ENCODE data around the gene CCDC88C. TPM values are rescaled to one million over a fixed set of nuclear protein-coding genes. Genes with fewer than 3 reads are reported as not detected.
A peak's percentile ranks its signal among the peaks of the same experiment; 100 is the strongest.

CCDC88C gene
- total and polyA plus RNA-seq, 8 donors, result 26.2 to 41.8 (median 31.6) TPM

- Histone ChIP-seq H3K36me3 (no peaks in the 10 kb centered on the region), H3K27me3 (no peaks in the 10 kb centered on the region), H3K4me3 (no peak overlapping the region), H3K27ac (peak overlapping the region; percentile 68 to 79), H3K4me1 (peaks cover 25 to 98% of the 10 kb centered on the region in 2 donors), H3K9me3 (no peaks in the 10 kb centered on the region)
- DNase-seq (no peak), ATAC-seq (no peak)
- intact Hi-C loops (cut with DNase I), result no loop called here
- no peak for TF ChIP-seq CTCF (IDR thresholded peaks at IDR 0.05)
Measured at GRCh38 chr14:91366749-91367148, 50.9 kb downstream of the CCDC88C start.

GRCh38 chr14:91365552-91365951 lies 52.1 kb downstream of the CCDC88C start:
- ATAC-seq, result no peak
- Histone ChIP-seq H3K27me3 (no peaks in the 10 kb centered on the region), H3K27ac (no peak overlapping the region), H3K36me3 (no peaks in the 10 kb centered on the region), H3K9me3 (no peaks in the 10 kb centered on the region), H3K4me1 (peaks cover 25 to 98% of the 10 kb centered on the region in 2 donors), H3K4me3 (no peak overlapping the region)
- no peak for DNase-seq
- intact Hi-C loops (cut with DNase I), result no loop called here
- no peak for TF ChIP-seq CTCF (IDR thresholded peaks at IDR 0.05)

- H3K4me3 ChIP-seq, result no peak overlapping the region
- DNase-seq, result peak in 1 of 4 donors; percentile 63
- H3K27me3 ChIP-seq, result no peaks in the 10 kb centered on the region
- H3K27ac ChIP-seq, result peak overlapping the region in 1 of 2 donors; percentile 53
- ATAC-seq, result no peak
- peaks cover 17 to 95% of the 10 kb centered on the region in 2 donors for H3K4me1 ChIP-seq
- H3K36me3 ChIP-seq, result no peaks in the 10 kb centered on the region
- H3K9me3 ChIP-seq, result no peaks in the 10 kb centered on the region
- TF ChIP-seq CTCF (IDR thresholded peaks at IDR 0.05), result no peak
- intact Hi-C loops (cut with DNase I), result no loop called here
Measured at GRCh38 chr14:91364524-91365270, 52.9 kb downstream of the CCDC88C start.

GRCh38 chr14:91363776-91364523 lies 53.7 kb downstream of the CCDC88C start:
- peaks cover 15 to 94% of the 10 kb centered on the region in 2 donors for H3K4me1 ChIP-seq
- no peak for TF ChIP-seq CTCF (IDR thresholded peaks at IDR 0.05)
- H3K36me3 ChIP-seq, result no peaks in the 10 kb centered on the region
- DNase-seq, result peak in 2 of 4 donors; percentile 80 to 81
- ATAC-seq, result peak; percentile 4
- intact Hi-C loops (cut with DNase I), result no loop called here
- H3K9me3 ChIP-seq, result no peaks in the 10 kb centered on the region
- H3K4me3 ChIP-seq, result no peak overlapping the region
- no peaks in the 10 kb centered on the region for H3K27me3 ChIP-seq
- peak overlapping the region; percentile 7 to 53 for H3K27ac ChIP-seq

- Histone ChIP-seq H3K27me3 (no peaks in the 10 kb centered on the region), H3K4me3 (no peak overlapping the region), H3K36me3 (peaks cover 0 to 9% of the 10 kb centered on the region in 2 donors), H3K27ac (peak overlapping the region; percentile 34 to 81), H3K4me1 (peaks cover 6 to 68% of the 10 kb centered on the region in 2 donors), H3K9me3 (no peaks in the 10 kb centered on the region)
- ATAC-seq (peak; percentile 82), DNase-seq (peak; percentile 78 to 87 (median 80))
- intact Hi-C loops (cut with DNase I), result no loop called here
- no peak for TF ChIP-seq CTCF (IDR thresholded peaks at IDR 0.05)
Measured at GRCh38 chr14:91361233-91361811, 56.3 kb downstream of the CCDC88C start.

All from left lung (tissue), 10 donors.